Measurements from ENCODE around the gene F12. TPM values are rescaled to one million over a fixed set of nuclear protein-coding genes. Genes with fewer than 3 reads are reported as not detected.

The F12 gene
- total RNA-seq, 1 donor from 2014 or later: not detected

DNA sequence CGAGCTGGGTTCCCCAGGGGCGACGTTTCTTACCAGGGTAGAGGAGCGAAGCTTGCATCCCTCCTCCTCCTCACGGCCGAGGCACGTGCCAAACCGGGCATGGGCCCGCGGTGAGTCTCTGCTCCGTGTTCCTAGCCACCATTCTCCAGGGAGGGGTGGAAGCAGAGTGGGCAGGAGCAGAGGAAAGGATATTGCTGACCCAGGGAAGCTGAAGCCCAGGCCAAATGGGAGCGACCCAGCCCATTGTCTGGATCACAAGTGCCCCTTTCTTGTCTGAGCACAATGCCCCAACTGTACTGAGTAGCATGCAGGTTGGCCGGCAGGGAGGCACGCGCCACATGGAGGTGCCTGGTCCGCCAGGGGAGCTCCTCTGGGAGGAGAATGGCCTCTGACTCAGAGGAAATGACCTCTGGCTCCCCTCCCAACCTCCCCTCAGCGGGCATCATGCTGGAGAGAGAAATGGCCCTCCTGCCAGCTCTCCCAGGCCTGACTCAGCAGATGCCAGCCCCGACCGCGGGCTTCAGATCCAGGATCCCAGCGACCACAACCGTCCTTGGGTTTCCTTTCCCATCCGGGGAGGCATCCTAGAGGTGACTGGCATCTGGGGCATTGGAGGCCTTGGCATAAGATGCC, 38.4 kb upstream of the F12 start:
- peak; percentile 34 for ATAC-seq (ENCODE audit: poor library complexity)
- no peak for DNase-seq
- intact Hi-C loops (cut with DNase I): no loop called here

DNA sequence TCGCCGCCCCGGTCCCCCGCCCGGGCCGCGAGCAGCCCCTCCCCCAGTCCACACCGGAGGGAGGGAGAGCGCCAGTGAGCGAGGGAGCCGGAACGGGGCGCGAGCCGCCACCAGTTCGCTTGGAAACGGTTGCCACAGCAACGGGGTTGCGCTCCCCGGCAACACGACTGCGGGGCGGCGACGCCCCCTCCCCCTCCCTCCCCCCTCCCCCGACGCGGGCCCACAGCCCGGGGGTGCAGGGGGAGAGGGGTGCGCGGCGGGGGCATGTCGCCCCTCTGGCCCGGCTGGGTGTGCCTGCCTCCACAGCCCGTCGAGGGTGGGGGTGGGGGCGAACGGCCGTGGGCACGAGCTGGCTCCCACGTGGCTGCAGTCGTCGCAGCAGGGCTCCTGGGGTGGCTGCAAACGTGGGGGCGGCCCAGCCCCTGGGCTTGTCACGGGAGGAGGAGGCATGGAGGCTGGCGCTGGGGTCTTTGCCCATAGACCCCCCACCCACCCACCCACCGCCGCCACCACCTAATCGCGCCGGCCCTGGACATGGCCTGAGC, 37.8 kb upstream of the F12 start:
- no peak for DNase-seq
- ATAC-seq (ENCODE audit: poor library complexity): no peak
- intact Hi-C loops (cut with DNase I): no loop called here

DNA sequence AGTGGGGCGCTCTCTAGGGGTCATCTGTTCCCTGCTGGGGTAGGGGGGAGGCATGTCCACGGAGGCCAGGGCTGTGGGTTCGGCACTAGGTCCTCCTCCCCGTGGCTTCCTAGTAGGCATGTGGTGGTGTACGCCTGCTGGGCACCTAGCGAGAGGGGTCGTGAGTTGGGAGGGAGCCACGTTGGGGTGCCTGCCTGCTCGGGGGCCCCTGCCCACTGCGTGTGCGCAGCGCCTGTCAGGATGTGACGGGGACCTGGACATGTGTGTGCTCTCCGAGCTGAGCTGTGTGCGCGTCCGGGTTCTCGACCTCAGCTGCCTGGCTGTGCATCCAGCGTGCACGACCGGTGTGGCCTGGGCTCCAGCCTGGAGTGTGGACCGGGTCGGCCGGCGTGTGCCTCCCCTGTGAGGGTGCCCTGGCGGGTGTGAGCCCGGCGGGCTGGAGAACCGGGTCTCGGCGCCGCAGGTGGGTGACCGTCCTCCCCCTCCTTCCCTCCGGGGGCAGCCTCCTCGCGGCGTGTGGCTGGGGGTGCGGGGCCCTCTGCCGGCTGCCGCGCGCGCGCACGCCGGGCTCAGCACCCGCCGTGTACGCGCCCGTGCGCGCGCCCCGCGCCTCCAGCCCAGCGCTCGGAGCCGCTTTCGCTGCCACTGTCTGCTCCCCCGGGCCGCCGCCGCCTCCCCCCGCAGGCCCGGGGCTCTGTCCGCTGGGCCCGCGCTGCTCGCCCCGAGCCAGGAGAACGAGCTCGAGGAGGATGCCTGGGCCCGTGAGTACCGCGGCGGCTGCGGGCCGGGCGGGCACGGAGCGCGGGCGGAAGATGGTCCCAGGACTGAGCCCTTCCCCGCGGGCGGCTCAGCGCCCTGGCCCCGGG, 37.1 kb upstream of the F12 start, which contains the start of gene PRR7:
PRR7 (plus strand) TSS at position 615 of the 866 bp plus-strand sequence. CDS start 8,254 bp downstream, outside the sequence.
- intact Hi-C loops (cut with DNase I): no loop called here
- ATAC-seq (ENCODE audit: poor library complexity) (peak; percentile 69), DNase-seq (peak; percentile 79)

DNA sequence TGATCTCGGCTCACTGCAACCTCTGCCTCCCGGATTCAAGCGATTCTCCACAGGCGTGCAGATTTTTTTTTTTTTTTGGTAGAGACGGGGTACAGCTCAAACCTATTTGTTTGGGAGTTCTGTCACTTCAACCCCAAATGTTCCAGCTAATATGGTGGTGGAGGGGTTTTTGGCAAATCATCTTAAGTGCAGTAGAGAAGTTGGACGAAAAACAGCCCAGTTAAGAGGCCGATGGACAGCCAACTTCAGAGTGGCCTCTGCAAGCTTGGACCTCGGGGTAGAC, 36.5 kb upstream of the F12 start:
- no peak for DNase-seq
- intact Hi-C loops (cut with DNase I): no loop called here
- ATAC-seq (ENCODE audit: poor library complexity): no peak

DNA sequence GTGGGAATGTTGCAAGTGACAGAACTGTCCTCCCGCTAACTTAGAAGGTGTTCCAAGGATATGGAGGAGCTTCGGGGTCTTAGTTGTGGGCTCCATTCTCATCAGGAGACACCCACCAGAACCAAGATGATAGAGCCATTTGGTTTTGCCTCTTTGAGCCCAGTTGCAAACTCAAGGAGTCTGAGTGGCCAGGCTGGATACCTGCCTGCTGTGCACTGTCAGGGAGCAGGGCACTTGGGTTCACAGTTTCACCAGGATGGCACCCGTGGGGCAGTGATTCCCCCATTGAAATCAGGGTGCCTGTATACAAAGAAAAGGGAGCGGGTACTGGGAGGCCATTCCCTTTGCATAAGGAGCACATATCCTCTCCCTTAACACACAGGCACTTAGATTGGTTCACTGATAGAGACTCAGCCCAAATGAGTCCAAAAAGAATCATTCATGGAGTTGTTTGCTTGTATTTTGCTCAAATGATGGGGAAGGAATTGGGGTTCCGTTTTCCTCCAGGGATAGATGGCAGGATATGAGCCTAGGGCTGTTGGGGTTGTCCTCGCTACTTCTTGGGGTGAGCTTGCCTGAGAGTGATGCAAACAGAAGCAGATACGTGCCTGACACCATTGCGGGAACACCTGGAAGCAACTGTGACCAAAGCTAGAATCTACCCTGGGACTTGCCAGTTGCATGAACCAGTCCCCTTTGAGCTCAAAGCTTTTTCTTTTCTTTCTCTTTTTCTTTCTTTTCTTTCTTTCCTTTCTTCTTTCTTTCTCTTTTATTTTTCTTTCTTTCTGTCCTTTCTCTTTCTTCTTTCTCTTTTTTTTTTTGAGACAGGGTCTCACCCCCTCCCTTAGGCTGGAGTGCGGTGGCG, 35.9 kb upstream of the F12 start:
- DNase-seq (no peak), ATAC-seq (ENCODE audit: poor library complexity) (no peak)
- intact Hi-C loops (cut with DNase I): no loop called here

DNA sequence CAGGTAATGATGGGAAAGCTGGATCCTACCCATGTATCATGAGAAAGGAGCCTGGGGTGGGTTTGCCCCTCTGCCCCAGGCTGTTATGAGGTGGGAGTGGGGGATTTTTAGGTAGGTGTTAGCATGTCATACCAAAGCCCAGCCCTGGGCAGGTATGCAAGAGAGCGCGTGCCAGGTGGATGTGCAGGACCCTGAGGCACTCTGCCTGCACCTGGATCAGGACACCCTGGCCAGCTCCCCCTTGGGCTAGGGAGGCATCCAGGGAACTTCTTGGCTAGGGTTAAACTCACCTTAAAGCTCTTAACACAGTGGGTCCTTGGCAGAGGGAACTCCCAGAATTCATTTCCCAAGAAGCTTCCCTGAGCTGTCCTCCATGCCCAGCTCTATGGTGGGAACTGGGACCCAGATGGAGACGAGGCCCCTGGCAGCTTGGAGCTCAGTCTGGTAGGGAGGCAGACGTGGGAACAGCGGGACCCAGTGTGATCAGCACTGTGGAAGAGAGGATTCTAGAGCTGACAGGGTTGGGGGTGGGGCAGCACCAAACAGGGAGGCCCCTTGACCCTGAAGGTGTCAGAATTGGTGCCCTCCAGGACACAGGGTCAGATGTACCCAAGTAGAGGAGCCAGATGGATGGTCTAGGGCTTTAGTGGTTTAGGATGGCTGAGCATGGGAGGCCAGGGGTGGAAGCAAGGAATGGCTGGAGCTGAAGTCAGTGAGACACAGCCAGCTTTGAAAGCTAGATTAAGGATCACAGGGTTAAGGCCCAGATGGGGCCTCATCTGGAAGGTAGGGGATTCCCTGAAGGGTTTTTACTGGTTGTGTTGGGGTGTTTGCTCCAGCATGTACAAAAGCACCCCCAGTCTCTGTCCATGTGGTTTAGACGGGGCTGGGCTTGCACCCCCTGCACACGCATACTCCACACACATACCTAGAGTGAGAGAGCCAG, 35.0 kb upstream of the F12 start:
- ATAC-seq (ENCODE audit: poor library complexity) (no peak), DNase-seq (no peak)
- intact Hi-C loops (cut with DNase I): no loop called here

DNA sequence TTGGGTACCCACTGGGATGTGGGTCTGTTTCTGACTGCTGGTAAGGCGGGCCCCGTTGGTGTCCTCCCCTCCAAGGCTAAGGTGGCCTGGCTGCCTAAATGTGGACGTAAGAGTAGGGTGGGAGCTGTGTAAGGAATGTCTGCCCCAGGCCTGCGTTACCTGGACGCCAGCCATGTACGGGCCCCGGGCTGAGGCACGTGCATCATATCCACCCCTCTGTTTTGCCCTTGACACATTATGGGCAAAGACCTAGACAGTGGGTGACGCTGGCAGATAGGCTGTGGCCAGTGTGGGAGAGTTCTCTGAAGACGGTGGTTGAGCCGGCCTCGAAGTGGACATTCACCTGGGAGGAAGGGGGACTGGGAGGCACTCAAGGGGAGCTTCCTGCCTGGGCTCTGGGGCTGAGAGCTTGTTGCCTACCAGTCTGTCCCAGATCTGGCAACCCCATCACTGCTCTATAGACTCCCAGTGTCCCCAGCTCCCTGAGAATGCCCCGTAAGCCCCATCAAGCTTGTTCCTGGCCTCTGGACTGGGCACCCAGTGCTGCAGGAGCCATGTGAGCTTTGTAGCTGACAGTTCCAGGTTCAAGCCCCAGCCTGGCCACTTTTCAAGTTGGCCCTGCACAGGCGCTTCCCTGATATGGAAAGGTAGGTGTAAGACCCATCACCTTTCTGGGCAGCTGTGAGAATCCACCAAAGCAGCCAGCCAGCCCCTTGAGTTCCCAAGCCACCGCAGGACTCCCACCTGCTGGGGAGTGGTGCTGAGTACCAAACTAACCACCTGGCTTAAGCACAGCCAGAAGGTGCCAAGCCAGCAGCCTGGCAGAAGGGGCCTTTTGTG, 34.0 kb upstream of the F12 start:
- intact Hi-C loops (cut with DNase I): no loop called here
- DNase-seq: no peak
- no peak for ATAC-seq (ENCODE audit: poor library complexity)

DNA sequence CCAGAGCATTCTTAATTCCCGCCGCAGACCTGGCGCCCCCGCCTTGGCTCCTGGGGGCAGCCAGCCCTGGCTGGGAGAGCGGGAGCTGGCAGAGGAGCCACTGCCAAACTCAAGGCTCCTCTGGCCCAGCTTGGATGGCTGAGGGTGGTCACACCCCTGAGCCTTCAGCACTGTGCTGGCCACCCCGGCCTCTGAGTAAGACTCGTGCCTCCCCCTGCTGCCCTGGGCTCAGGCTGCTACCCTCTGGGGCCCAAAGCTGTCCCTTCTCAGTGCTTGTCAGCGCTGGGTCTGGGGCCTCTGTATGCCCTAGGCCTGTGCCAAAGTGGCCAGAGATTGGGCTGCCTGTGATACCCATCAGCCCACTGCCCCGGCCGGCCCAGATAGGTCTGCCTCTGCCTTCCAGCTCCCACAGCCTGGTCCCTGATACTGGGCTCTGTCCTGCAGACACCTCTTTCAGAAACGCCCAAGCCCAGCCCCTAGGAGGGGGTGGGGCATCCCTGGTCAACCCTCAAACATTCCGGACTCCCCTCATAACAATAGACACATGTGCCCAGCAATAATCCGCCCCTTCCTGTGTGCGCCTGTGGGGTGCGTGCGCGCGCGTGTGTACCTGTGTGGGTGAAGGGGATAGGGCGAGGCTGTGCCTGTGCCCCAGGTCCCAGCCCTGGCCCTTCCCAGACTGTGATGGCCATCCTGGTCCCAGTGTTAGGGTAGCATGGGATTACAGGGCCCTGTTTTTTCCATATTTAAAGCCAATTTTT, 32.9 kb upstream of the F12 start:
- ATAC-seq (ENCODE audit: poor library complexity) (no peak), DNase-seq (no peak)
- intact Hi-C loops (cut with DNase I): no loop called here

DNA sequence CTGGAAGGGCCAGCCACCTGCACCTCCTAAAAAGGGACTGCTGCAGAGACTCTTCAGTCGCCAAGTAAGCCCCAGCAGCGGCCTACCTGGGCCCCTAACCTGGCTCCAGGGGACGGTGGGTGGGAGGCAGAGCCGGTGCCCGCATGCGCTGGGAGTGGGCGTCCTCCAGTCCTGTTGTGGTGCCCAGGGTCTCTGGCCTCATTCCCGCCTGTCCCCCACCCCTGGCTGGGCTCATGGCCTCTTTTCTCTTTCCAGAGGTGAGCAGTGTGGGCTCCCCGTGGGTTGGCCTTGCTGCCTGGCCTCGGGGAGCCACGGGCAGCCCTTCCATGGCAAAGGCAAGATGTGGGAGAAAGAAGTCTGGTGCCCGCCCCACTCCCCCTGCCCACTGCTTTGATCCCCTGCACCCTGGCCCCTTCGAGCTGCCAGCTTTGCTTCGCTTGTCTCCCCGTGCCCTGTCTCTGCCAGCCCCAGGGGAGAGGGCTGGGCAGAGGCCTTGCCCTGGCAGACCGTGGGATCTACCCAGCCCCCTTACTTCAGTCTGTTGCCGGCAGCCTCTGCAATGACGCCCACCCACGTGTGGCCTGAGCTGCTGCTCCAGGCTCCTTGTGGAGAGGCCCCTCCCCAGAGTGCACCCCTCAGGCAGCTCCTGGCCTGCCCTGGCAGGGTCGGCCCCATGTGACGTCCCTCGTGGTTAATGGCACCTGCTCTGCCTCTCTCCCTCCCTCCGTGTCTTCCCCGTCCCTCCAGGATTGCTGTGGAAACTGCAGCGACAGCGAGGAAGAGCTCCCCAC, 31.8 kb upstream of the F12 start:
- ATAC-seq (ENCODE audit: poor library complexity) (no peak), DNase-seq (no peak)
- intact Hi-C loops (cut with DNase I): no loop called here

DNA sequence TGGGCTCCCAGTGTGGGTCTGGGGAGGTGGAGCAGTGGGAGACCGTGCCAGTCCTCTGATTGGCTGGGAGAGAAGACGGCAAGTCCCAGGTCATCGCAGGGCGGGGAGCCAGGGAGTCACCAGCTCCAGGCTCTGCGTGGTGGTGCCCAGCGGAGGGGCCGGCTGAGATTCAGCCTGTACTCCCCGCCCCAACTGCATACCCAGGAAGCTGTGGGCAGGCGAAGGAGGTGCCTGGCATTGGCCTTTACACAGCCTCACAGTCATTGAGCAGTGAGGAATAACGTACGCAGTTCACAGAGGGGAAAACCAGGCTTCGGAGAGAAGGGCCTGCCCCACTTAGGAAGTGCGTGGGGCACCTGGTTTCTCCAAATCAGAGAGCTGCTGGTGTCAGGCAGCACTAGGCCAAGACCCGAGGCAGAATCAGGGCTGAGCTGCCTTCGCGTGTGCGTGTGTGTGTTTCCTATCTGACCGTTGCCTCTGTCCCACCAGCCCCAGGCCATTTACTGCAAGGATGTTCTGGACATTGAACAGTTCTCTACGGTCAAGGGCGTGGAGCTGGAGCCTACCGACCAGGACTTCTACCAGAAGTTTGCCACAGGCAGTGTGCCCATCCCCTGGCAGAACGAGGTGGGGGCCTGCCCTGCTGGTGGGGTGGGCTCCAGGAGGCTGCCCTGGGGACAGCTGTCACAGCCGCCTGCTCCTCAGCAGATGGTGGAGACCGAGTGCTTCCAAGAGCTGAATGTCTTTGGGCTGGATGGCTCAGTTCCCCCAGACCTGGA, 31.0 kb upstream of the F12 start:
- ATAC-seq (ENCODE audit: poor library complexity) (no peak), DNase-seq (no peak)
- intact Hi-C loops (cut with DNase I): no loop called here

DNA sequence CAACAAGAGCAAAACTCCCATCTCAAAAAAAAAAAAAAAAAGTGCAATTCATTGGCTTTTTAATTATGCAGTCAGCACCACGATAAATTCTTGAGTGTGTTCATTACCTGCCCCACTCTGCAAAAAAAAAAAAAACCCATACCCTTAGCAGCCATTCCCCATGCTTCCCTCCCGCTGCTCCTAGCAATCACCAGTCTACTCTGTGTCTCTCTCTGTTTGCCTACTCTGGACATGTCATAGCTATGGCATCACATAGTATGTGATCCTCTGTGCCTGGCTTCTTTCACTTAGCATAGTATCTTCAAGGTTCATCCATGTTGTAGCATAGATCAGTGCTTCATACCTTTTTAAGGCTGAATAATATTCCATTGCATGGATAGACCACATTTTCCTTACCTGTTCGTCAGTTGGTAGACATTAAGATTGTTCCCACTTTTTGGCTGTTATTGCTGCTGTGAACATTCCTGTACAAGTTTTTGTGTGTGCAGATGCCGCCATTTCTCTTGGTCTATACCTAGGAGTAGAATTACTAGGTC, 30.2 kb upstream of the F12 start:
- DNase-seq: no peak
- no peak for ATAC-seq (ENCODE audit: poor library complexity)
- intact Hi-C loops (cut with DNase I): no loop called here

DNA sequence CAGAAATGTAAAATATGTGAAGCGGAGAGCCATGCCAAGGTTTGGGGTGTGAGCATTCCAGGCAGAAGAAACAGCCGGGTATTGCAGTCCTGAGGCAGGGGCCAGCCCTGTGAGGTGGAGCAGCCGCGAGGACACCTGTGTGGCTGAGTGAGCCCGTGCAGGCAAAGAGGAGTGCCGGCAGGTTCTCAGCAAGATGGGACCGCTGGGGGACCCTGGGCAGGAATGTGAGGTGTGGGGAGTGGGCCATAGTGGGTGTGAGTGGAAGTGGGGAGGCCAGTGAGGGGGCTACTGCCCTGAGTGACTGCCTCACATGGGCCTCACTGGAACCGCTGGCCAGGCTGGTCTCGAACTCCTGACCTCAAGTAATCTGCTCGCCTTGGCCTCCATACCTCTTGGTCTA, 29.1 kb upstream of the F12 start:
- intact Hi-C loops (cut with DNase I): no loop called here
- ATAC-seq (ENCODE audit: poor library complexity) (no peak), DNase-seq (no peak)

DNA sequence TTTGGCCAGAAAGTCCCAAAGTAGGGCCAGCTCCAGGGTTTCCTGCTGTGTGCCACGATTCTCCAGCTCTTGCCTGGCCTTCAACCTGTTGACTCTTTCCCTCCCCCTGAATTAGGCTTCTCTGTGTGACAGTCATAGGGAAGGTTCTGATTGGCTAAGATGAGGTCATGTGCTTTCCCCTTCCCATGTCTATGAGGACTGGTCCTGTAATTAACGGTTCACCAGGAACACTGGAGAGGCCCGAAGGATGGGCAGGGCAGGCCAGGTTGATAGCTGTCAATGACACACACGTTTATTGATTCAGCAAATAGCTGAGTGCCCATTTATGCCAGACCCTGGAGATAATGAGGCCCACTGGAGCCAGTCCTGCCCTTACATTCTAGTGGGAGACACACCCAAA, 28.3 kb upstream of the F12 start:
- no peak for DNase-seq
- ATAC-seq (ENCODE audit: poor library complexity): no peak

DNA sequence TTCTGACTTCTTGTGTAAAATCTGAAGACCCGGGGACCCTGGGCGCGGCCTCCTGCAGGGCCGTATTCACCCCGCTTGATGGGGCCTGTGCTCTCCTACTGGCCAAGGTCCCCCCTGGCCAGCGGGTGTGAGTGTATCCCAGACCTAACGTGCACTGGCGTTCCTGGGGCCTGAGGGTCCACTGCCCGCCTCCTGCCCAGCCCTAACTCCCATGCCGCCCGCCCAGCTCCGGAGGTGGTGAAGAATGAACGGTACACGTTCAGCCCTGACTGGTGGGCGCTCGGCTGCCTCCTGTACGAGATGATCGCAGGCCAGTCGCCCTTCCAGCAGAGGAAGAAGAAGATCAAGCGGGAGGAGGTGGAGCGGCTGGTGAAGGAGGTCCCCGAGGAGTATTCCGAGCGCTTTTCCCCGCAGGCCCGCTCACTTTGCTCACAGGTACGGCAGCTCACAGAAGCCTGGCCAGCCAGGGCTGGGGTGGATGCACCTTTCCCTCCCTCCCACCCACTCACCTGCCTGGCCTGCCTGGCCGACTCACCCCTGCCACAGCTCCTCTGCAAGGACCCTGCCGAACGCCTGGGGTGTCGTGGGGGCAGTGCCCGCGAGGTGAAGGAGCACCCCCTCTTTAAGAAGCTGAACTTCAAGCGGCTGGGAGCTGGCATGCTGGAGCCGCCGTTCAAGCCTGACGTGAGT, 26.6 kb upstream of the F12 start:
- no peak for ATAC-seq (ENCODE audit: poor library complexity)
- no peak for DNase-seq

More for the DNA sequence above, 28.3 kb upstream of the F12 start:
- intact Hi-C loops (cut with DNase I): no loop called here

More for the DNA sequence above, 26.6 kb upstream of the F12 start:
- intact Hi-C loops (cut with DNase I): no loop called here

Data from Right ventricle myocardium superior (tissue), 1 donor.